HEK293 (cell line): Measurements from ENCODE around the gene DAPP1.

ENCODE experiments used
- CTCF ChIA-PET: fragments of 350-600 bp; formaldehyde crosslinking; extraction: SDS; loops from one replicate; lab custom pipeline; 2021; ENCODE audit warnings: antibody characterized with exemption; lab: Yijun Ruan, JAX
- POLR2A ChIA-PET: fragments of 300-600 bp; formaldehyde crosslinking; extraction: SDS; loops from one replicate; lab custom pipeline; 2020; ENCODE audit warnings: antibody characterized with exemption, inconsistent platforms; lab: Yijun Ruan, JAX
- H3K27ac ChIP-seq: fragments of 200-500 bp; sonication (Bioruptor generic); 2 replicates; pipeline ENCODE4 v1.5.1; 2014; ENCODE audit warnings: low read depth, low read length, control low read depth, inconsistent platforms; ENCODE audit errors: extremely low read depth
- H3K36me3 ChIP-seq, 2 experiments: fragments of 200-500 bp in 1 of 2; sonication (Bioruptor generic) in 1 of 2; 1 replicate in 1 of 2; 2 replicates in 1 of 2; pipeline ENCODE4 v1.5.1; 2014 to 2017; ENCODE audit warnings: inconsistent platforms in 2 of 2, low read length in 2 of 2; ENCODE audit not compliant: control insufficient read depth in 2 of 2, insufficient read depth in 1 of 2
- H3K4me1 ChIP-seq: fragments of 200-500 bp; sonication (Bioruptor generic); 2 replicates; pipeline ENCODE4 v1.5.1; 2014; ENCODE audit warnings: mild to moderate bottlenecking, low read length, inconsistent platforms; ENCODE audit not compliant: control insufficient read depth, insufficient read depth
- H3K4me3 ChIP-seq: 2 replicates; pipeline ENCODE4 v1.5.1; 2011; ENCODE audit warnings: low read depth, mild to moderate bottlenecking, control low read depth, low read length, moderate library complexity
- H3K9me3 ChIP-seq: fragments of 200-500 bp; sonication (Bioruptor generic); 2 replicates; pipeline ENCODE4 v1.5.1; 2014; ENCODE audit warnings: low read depth, low read length, inconsistent platforms; ENCODE audit not compliant: control insufficient read depth, insufficient read depth
- REST ChIP-seq: fragments of 450-650 bp; formaldehyde crosslinking; IDR thresholded peaks from 2 replicates; pipeline ENCODE4 v1.5.1; 2016; ENCODE audit warnings: missing biosample characterization, missing genetic modification characterization
- SALL2 ChIP-seq: fragments of 450-650 bp; formaldehyde crosslinking; IDR thresholded peaks from 2 replicates; pipeline ENCODE4 v1.5.0; 2017; ENCODE audit warnings: missing biosample characterization, mild to moderate bottlenecking, missing genetic modification characterization, borderline replicate concordance
- ZBTB1 ChIP-seq: fragments of 450-650 bp; formaldehyde crosslinking; IDR thresholded peaks from 2 replicates; pipeline ENCODE4 v1.5.1; 2016; ENCODE audit warnings: missing biosample characterization, missing genetic modification characterization
- ZBTB44 ChIP-seq: fragments of 450-650 bp; IDR thresholded peaks from 2 replicates; pipeline ENCODE4 v1.5.1; 2018; ENCODE audit warnings: missing biosample characterization, mild to moderate bottlenecking, missing genetic modification characterization
- ZBTB6 ChIP-seq: fragments of 450-650 bp; formaldehyde crosslinking; IDR thresholded peaks from 2 replicates; pipeline ENCODE4 v1.5.1; 2017; ENCODE audit warnings: missing biosample characterization, missing genetic modification characterization
- ZEB2 ChIP-seq: fragments of 450-650 bp; formaldehyde crosslinking; IDR thresholded peaks from 2 replicates; pipeline ENCODE4 v1.5.1; 2016; ENCODE audit warnings: missing biosample characterization, missing genetic modification characterization
- ZNF174 ChIP-seq: fragments of 450-650 bp; formaldehyde crosslinking; IDR thresholded peaks from 2 replicates; pipeline ENCODE4 v1.5.0; 2017; ENCODE audit warnings: missing biosample characterization, mild to moderate bottlenecking, missing genetic modification characterization
- ZNF184 ChIP-seq: fragments of 450-650 bp; IDR thresholded peaks from 2 replicates; pipeline ENCODE4 v1.5.1; 2018; ENCODE audit warnings: missing biosample characterization, mild to moderate bottlenecking, missing genetic modification characterization
- ZNF214 ChIP-seq: fragments of 450-650 bp; formaldehyde crosslinking; IDR thresholded peaks from 2 replicates; pipeline ENCODE4 v1.5.1; 2017; ENCODE audit warnings: missing biosample characterization, mild to moderate bottlenecking, missing genetic modification characterization, borderline replicate concordance
- ZNF510 ChIP-seq: fragments of 450-650 bp; formaldehyde crosslinking; IDR thresholded peaks from 2 replicates; pipeline ENCODE4 v1.5.1; 2018; ENCODE audit warnings: mild to moderate bottlenecking, missing genetic modification characterization, missing biosample characterization; ENCODE audit not compliant: insufficient replicate concordance
- ZNF623 ChIP-seq: fragments of 450-650 bp; formaldehyde crosslinking; IDR thresholded peaks from 2 replicates; pipeline ENCODE4 v1.5.1; 2016; ENCODE audit warnings: missing biosample characterization, missing genetic modification characterization
- ZNF777 ChIP-seq: fragments of 450-650 bp; formaldehyde crosslinking; IDR thresholded peaks from 2 replicates; pipeline ENCODE4 v1.5.1; 2017; ENCODE audit warnings: missing biosample characterization, missing genetic modification characterization, borderline replicate concordance
- TF ChIP-seq, protein P1 (sequence below): fragments of 450-650 bp; formaldehyde crosslinking; conservative IDR thresholded peaks from 2 replicates; pipeline ENCODE4 v1.5.1; 2016; ENCODE audit warnings: low read depth, missing biosample characterization, missing genetic modification characterization
- TF ChIP-seq, protein P2 (sequence below): IDR thresholded peaks from 2 replicates; pipeline ENCODE4 v1.6.1; 2011; ENCODE audit warnings: mild to moderate bottlenecking, low read depth, low read length, borderline replicate concordance
- TF ChIP-seq, protein P3 (sequence below): fragments of 450-650 bp; formaldehyde crosslinking; IDR thresholded peaks from 2 replicates; pipeline ENCODE4 v1.5.1; 2017; ENCODE audit warnings: missing biosample characterization, missing genetic modification characterization

Gene DAPP1

GRCh38 chr4:99875071-99875470 is 58.4 kb downstream of the DAPP1 start:
- peaks cover under 1 to 23% of the 10 kb centered on the region in 2 experiments; a peak in 2 of 3 replicates for H3K36me3 ChIP-seq
- H3K9me3 ChIP-seq, result no peaks in the 10 kb centered on the region
- no peak overlapping the region for H3K4me3 ChIP-seq
- H3K27ac ChIP-seq, result no peak overlapping the region
- TF ChIP-seq ZNF184 (no peak), ZNF214 (tag by site-specific recombination) (no peak), SALL2 (tag by site-specific recombination) (no peak), ZNF623 (tag by site-specific recombination) (no peak), ZBTB1 (no peak), ZBTB6 (tag by site-specific recombination) (no peak)
- TF ChIP-seq, protein P1, sequence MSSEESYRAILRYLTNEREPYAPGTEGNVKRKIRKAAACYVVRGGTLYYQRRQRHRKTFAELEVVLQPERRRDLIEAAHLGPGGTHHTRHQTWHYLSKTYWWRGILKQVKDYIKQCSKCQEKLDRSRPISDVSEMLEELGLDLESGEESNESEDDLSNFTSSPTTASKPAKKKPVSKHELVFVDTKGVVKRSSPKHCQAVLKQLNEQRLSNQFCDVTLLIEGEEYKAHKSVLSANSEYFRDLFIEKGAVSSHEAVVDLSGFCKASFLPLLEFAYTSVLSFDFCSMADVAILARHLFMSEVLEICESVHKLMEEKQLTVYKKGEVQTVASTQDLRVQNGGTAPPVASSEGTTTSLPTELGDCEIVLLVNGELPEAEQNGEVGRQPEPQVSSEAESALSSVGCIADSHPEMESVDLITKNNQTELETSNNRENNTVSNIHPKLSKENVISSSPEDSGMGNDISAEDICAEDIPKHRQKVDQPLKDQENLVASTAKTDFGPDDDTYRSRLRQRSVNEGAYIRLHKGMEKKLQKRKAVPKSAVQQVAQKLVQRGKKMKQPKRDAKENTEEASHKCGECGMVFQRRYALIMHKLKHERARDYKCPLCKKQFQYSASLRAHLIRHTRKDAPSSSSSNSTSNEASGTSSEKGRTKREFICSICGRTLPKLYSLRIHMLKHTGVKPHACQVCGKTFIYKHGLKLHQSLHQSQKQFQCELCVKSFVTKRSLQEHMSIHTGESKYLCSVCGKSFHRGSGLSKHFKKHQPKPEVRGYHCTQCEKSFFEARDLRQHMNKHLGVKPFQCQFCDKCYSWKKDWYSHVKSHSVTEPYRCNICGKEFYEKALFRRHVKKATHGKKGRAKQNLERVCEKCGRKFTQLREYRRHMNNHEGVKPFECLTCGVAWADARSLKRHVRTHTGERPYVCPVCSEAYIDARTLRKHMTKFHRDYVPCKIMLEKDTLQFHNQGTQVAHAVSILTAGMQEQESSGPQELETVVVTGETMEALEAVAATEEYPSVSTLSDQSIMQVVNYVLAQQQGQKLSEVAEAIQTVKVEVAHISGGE (tag by site-specific recombination), result no peak
- TF ChIP-seq, protein P2, sequence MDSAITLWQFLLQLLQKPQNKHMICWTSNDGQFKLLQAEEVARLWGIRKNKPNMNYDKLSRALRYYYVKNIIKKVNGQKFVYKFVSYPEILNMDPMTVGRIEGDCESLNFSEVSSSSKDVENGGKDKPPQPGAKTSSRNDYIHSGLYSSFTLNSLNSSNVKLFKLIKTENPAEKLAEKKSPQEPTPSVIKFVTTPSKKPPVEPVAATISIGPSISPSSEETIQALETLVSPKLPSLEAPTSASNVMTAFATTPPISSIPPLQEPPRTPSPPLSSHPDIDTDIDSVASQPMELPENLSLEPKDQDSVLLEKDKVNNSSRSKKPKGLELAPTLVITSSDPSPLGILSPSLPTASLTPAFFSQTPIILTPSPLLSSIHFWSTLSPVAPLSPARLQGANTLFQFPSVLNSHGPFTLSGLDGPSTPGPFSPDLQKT, result no peak
- TF ChIP-seq, protein P3, sequence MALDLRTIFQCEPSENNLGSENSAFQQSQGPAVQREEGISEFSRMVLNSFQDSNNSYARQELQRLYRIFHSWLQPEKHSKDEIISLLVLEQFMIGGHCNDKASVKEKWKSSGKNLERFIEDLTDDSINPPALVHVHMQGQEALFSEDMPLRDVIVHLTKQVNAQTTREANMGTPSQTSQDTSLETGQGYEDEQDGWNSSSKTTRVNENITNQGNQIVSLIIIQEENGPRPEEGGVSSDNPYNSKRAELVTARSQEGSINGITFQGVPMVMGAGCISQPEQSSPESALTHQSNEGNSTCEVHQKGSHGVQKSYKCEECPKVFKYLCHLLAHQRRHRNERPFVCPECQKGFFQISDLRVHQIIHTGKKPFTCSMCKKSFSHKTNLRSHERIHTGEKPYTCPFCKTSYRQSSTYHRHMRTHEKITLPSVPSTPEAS (tag by site-specific recombination), result no peak
- H3K4me1 ChIP-seq, result no peaks in the 10 kb centered on the region
- ChIA-PET POLR2A (no interaction called here), CTCF (interaction anchor here (0.5 kb wide), 1 partner anchor 38 kb away, joined by 3 read pairs; no protein-coding TSS in a partner anchor)

- Histone ChIP-seq H3K27ac (no peak overlapping the region), H3K9me3 (no peaks in the 10 kb centered on the region), H3K4me1 (no peaks in the 10 kb centered on the region), H3K4me3 (no peak overlapping the region), H3K36me3 (peaks cover 5 to 41% of the 10 kb centered on the region in 2 experiments)
- POLR2A ChIA-PET, result no interaction called here
- no peak for TF ChIP-seq ZNF510 (tag by site-specific recombination)
- CTCF ChIA-PET, result no interaction called here
These were observed 60.3 kb downstream of the DAPP1 start for GRCh38 chr4:99876946-99877345.

- Histone ChIP-seq H3K4me1 (no peaks in the 10 kb centered on the region), H3K27ac (no peak overlapping the region), H3K4me3 (no peak overlapping the region), H3K9me3 (no peaks in the 10 kb centered on the region), H3K36me3 (peaks cover 5 to 51% of the 10 kb centered on the region in 2 experiments)
- POLR2A ChIA-PET, result no interaction called here
- TF ChIP-seq ZNF174 (no peak), ZBTB44 (tag by site-specific recombination) (no peak), ZNF777 (no peak), REST (tag by site-specific recombination) (no peak), ZEB2 (tag by site-specific recombination) (no peak)
- CTCF ChIA-PET, result no interaction called here
These were observed 62.0 kb downstream of the DAPP1 start for GRCh38 chr4:99878604-99879003.
